ENCODE results near the gene TEAD1.

Gene TEAD1

DNA sequence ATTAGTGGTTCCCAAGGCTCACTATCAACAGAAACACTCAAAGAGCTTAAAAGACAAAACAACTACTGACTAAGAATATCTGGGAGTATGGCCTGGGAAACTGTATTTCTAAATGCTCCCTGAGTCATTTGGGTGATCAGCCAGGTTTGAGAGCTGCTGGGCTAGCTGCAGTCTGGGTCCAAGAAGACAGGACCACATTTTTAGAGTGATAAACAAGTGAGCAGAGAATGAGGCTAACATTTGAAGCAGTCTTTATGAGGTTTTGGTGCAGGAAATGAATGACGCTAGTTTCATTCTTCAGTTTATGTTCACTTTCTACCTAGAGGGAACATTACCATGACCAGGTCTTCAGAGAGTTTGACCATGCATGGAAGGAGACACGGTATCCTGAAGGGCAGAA is 97.7 kb downstream of the TEAD1 start:
- TF ChIP-seq REST (IDR thresholded peaks at IDR 0.05; ENCODE audit: insufficient read depth in 1 of 2, low read depth in 2 of 2, low read length in 2 of 2) (no peak), SIN3A (IDR thresholded peaks at IDR 0.05; ENCODE audit: borderline replicate concordance, insufficient read depth, low read length) (no peak), FOXP2 (optimal IDR thresholded peaks at IDR 0.05; ENCODE audit: borderline replicate concordance, extremely low read depth, extremely low read length, insufficient read depth) (no peak), TAF1 (IDR thresholded peaks at IDR 0.05; ENCODE audit: borderline replicate concordance, insufficient read depth, low read length) (no peak), POLR2AphosphoS5 (IDR thresholded peaks at IDR 0.05; ENCODE audit: low read depth, low read length) (no peak)

DNA sequence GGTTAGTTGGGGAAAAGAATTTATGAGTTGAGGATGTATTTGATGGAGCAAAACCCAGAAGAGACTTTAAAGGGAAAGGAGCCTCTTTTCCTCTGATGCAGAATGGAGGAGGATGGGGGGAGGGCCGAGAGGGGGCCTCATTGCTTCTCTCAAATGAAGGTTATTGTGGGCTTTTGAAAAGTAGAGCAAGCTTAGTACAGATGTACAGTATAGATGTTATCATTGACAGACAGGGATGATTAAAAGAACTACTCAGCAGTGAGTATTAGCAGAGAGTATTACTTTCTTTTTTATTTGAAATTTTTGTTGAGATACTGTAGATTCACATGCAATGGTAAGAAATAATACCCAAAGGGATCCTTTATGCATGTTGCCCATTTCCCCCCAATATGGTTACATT is 98.1 kb downstream of the TEAD1 start:
- no peak for TF ChIP-seq SIN3A (IDR thresholded peaks at IDR 0.05; ENCODE audit: borderline replicate concordance, insufficient read depth, low read length)
- no peak for TF ChIP-seq TAF1 (IDR thresholded peaks at IDR 0.05; ENCODE audit: borderline replicate concordance, insufficient read depth, low read length)
- TF ChIP-seq POLR2AphosphoS5 (IDR thresholded peaks at IDR 0.05; ENCODE audit: low read depth, low read length) = no peak
- no peak for TF ChIP-seq FOXP2 (optimal IDR thresholded peaks at IDR 0.05; ENCODE audit: borderline replicate concordance, extremely low read depth, extremely low read length, insufficient read depth)
- TF ChIP-seq REST (IDR thresholded peaks at IDR 0.05; ENCODE audit: insufficient read depth in 1 of 2, low read depth in 2 of 2, low read length in 2 of 2) = no peak

DNA sequence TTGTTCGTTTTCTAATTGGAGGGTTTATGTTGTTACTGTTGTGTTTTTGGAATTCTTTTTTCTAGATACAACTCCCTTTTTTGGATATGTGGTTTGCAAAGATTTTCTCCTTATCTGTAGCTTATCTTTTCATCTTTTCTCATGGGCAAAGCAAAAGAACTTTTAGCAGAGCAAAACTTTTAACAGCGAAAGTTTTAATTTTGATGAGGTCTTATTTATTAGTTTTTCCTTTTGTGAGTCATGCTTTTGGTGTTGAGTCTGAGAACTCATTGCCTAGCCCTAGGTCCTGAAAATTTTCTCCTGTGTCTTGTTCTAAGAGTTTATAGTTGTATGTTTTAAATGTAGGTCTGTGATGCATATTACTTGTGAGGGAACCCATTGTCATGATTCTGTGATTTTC is 99.4 kb downstream of the TEAD1 start:
- TF ChIP-seq REST (IDR thresholded peaks at IDR 0.05; ENCODE audit: insufficient read depth in 1 of 2, low read depth in 2 of 2, low read length in 2 of 2) (no peak), TAF1 (IDR thresholded peaks at IDR 0.05; ENCODE audit: borderline replicate concordance, insufficient read depth, low read length) (no peak), POLR2AphosphoS5 (IDR thresholded peaks at IDR 0.05; ENCODE audit: low read depth, low read length) (no peak), SIN3A (IDR thresholded peaks at IDR 0.05; ENCODE audit: borderline replicate concordance, insufficient read depth, low read length) (no peak), FOXP2 (optimal IDR thresholded peaks at IDR 0.05; ENCODE audit: borderline replicate concordance, extremely low read depth, extremely low read length, insufficient read depth) (no peak)

- TF ChIP-seq TAF1 (IDR thresholded peaks at IDR 0.05; ENCODE audit: borderline replicate concordance, insufficient read depth, low read length) (no peak), SIN3A (IDR thresholded peaks at IDR 0.05; ENCODE audit: borderline replicate concordance, insufficient read depth, low read length) (no peak), POLR2AphosphoS5 (IDR thresholded peaks at IDR 0.05; ENCODE audit: low read depth, low read length) (no peak)
These were observed 101.7 kb downstream of the TEAD1 start for GRCh38 chr11:12775955-12776354.

GRCh38 chr11:12777208-12777874 is 103.1 kb downstream of the TEAD1 start:
- TF ChIP-seq TAF1 (IDR thresholded peaks at IDR 0.05; ENCODE audit: borderline replicate concordance, insufficient read depth, low read length) = no peak
- no peak for TF ChIP-seq SIN3A (IDR thresholded peaks at IDR 0.05; ENCODE audit: borderline replicate concordance, insufficient read depth, low read length)
- no peak for TF ChIP-seq POLR2AphosphoS5 (IDR thresholded peaks at IDR 0.05; ENCODE audit: low read depth, low read length)
- no peak for TF ChIP-seq REST (IDR thresholded peaks at IDR 0.05; ENCODE audit: insufficient read depth in 1 of 2, low read depth in 2 of 2, low read length in 2 of 2)
- TF ChIP-seq FOXP2 (optimal IDR thresholded peaks at IDR 0.05; ENCODE audit: borderline replicate concordance, extremely low read depth, extremely low read length, insufficient read depth) = no peak
